Effector CD4-positive, alpha-beta T cell (primary cell): ENCODE measurements around the gene LTB4R.
"Not testable (repeated sequence)": the region's sequence is repeated elsewhere in the genome, so short reads cannot be mapped to it uniquely, and the experiment has no call there.

Experiments used
- DNase-seq: peaks from one replicate; pipeline ENCODE4 v3.0.0-alpha.2; 2020

The LTB4R gene

DNA sequence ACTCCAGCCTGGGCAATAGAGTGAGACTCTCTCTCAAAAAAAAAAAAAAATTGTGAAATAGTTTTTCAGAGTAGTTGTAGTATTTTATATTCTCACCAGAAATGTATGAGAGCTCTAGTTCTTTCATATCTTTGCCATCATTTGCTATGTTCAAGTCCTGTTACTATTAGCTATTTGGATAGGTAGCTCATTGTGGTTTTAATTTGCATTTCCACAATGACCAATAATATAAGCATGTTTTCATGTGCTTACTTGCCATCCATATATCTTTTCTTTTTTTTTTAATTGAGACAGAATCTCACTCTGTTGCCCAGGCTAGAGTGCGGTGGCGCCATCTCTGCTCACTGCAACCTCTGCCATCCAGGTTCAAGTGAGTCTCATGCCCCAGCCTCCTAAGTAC, 36.9 kb downstream of the LTB4R start:
- no peak for DNase-seq

DNA sequence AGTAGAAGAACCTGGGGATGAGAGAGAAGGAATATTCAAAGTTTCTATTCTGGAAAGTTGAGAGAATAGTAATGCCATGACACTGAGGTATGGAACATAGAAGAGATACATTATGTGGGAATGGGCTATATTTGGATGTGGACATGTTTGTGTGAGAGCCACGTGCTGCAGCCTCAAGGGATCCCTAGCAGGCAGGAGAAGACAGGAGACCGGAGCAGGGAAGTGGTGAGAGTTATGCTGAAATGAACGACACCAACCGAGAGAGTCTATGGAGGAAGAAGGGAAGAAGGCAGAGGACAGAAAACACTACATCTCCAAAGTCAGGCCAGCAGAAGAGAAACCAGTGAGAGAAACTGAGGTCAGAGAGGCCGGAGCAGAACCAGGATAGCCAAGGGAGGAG, 38.4 kb downstream of the LTB4R start:
- DNase-seq: no peak

DNA sequence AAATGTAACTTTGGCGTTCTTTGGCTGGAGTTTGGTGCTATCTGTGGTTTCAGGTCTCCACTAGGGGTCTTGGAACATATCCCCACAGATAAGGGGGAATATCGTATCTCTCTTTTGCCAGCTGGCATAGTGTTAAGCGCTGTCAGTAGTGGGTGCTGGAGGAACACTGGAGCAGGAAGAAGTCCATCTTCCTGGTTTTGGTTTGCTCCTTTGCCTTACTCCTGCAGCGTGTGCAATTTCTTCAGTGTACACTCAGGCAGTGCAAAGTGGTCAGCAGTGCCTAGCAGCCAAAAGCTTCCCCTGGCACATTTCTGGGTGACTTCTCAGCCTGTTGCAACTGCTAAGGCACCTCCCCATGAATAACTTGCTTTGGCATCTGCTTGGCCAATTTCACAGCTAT, 40.2 kb downstream of the LTB4R start:
- no peak for DNase-seq

DNA sequence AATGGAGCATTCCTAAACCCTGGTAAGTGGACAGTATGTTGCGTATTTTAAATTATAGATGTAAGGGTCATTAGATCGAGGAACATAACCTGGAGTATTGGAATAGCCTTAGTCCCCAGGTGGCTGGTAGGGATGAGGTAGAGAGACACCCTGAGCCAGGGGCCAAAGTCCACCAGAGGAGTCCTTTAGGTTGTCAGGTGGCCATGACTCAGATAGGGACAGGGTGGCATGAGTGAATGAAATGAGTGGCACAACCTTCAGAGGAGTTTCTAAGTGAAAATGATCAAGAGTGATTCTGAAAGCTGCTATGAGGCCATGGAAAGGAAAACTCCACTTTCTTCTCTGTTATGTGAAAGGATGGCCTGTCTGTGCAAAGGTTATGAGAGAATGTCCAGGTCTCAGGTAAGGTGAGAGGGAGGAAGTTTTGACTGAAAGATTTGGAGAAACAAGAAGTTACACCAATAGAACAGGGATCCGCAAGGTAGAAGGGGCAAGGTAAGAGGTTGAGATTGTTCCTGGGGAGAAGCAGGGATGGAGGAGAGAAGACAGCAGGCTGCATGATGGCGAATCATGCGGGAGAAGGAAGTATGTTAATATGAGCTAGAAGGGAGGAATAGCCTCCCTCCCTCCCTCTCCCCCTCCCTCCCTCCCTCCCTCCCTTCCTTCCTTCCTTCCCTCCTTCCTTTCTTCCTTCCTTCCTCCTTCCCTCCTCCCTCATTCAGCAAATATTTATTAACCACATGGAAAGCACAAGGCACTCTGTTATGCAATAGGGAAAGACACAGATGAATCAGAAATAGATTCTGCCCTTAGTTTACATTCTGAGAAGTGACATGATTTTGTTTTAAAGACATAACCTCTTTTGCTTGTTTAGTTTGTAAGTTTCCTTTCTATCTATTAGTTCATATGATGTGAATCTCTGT, 42.5 kb downstream of the LTB4R start:
- no peak for DNase-seq

DNA sequence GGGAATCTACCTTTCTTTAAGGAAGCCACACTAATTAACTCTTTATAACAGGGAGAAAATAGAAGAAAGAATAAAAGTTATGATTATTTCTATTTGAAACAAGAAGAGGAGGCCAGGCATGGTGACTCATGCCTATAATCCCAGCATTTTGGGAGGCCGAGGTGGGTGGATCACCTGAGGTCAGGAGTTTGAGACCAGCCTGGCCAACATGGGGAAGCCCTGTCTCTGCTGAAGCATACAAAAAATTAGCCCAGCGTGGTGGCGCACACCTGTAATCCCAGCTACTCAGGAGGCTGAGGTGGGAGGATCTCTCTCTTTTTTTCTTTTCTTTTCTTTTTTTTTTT, 43.2 kb downstream of the LTB4R start:
- DNase-seq: not testable (repeated sequence)

DNA sequence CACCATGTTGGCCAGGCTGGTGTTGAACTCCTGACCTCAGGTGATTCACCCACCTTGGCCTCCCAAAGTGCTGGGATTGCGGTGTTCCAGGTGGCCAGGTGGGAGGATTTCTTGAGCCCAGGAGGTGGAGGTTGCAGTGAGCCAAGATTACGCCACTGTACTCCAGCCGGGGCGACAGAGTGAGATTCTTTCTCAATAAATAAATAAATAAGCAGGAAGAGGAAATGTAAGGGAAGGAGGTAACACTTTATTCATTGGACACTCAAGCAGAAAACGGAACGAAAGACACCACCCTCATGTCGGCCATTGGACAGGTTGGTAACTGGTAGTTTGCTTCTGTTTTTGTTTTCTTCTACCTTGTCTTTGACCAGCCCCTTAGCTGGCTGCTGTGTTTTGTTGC, 43.7 kb downstream of the LTB4R start:
- DNase-seq: no peak

DNA sequence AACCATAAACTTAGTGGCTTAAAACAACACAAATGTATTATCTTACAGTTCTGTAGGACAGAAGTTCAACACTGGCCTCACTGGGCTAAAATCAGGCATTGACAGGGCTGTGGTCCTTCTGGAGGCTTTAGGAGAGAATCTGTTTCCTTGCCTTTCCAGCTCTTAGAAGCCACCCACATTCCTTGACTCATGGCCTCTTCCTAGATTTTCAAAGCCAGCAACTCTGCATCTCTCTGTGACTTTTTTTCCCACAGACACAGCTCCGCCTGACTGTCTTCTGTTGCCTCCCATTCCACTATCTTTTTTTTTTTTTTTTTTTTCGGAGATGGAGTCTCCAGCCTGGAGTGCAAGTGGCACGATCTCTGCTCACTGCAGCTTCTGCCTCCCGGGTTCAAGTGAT, 44.9 kb downstream of the LTB4R start:
- DNase-seq: no peak

DNA sequence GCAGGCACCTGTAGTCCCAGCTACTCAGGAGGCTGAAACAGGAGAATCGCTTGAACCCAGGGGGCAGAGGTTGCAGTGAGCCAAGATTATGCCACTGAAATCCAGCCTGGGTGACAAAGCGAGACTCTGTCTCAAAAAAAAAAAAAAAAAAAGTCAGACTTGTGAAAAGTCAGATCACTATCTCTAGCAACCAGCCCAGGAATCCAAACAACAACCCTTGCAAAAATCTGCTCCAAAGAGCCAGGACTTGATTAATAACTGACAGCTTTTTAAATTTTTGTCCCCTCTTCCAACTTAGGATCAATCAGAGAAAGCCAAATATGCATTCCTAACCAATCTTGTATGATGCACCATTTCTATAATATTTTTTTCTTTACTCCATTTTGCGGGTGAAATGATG, 49.0 kb downstream of the LTB4R start:
- DNase-seq: no peak

DNA sequence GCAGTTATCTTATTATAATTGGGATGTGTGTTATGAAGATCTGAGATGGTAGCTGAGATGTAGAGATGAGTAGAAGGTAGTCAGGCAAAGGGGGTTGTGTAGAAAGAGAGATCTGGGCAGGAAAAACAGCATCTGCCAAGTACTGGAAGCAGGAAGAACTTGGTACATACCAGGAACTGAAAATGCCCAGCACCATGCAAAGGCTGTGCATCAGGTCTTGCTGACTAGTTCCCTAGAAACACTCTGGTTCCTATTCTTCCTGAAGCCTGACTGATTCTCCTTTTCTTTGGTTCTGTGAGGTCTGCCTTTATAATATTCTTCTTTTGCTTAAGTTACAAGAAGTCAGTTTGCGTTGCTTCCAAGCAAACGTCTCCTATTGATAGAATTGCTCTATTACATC, 50.0 kb downstream of the LTB4R start:
- no peak for DNase-seq

DNA sequence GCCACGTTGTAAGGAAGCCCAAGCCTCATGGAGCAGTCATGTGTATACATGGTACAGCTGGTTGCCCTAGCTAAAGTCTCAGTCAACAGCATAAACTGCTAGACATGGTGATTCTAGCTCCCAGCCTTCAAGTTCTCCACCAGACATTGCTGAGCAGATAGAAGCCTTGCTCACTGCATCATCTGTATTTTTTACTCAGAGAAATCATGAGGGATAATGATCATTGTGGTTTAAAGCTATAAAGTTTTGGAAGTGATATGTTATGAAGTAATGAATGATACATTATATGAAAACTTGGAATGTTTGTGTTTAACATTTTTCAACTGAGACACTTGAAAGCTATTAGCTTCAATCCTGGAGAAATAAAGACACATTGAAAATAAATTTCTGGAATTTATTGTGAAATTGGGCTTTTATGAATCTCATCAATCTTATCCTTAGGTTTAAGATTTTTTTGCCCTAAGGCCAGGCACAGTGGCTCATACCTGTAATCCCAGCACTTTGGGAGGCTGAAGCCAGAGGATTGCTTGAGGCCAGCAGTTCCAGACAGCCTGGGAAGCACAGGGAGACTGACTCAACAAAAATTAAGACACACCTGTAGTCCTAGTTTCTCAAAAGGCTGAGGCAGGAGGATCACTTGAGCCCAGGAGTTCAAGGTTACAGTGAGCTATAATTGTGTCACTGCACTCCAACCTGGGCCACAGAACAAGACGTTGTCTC, 51.1 kb downstream of the LTB4R start:
- DNase-seq: no peak

DNA sequence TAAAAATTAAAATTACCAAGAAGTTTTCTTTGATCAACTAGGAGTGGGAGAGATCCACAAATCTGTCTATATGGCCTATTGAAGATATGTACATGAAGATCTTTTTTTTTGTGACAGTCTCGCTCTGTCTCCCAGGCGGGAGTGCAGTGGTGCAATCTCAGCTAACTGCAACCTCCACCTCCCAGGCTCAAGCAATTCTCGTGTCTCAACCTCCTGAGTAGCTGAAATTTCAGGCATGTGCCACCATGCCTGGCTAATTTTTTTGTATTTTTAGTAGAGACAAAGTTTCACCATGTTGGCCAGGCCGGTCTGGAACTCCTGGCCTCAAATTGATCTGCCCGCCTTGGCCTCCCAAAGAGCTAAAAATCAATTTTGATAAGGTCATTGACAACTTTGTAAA, 52.1 kb downstream of the LTB4R start:
- DNase-seq: no peak

DNA sequence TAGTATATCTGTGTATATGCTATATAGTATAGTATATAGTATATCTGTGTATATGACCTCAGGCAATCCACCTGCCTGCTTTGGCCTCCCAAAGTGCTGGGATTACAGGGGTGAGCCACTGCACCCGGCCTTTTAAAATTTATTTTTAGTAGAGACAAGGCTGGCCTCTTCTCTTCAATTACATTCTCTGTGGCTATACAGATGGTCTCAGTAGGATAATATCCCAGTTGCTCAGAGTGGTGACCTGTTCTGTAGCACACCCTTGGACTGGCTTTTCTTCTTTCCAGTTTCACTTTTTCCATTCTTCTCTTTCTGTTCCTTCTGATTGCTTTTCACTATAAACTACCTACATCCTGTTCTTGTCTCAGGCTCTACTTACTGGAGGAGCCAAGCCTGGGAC, 53.5 kb downstream of the LTB4R start:
- DNase-seq: no peak

DNA sequence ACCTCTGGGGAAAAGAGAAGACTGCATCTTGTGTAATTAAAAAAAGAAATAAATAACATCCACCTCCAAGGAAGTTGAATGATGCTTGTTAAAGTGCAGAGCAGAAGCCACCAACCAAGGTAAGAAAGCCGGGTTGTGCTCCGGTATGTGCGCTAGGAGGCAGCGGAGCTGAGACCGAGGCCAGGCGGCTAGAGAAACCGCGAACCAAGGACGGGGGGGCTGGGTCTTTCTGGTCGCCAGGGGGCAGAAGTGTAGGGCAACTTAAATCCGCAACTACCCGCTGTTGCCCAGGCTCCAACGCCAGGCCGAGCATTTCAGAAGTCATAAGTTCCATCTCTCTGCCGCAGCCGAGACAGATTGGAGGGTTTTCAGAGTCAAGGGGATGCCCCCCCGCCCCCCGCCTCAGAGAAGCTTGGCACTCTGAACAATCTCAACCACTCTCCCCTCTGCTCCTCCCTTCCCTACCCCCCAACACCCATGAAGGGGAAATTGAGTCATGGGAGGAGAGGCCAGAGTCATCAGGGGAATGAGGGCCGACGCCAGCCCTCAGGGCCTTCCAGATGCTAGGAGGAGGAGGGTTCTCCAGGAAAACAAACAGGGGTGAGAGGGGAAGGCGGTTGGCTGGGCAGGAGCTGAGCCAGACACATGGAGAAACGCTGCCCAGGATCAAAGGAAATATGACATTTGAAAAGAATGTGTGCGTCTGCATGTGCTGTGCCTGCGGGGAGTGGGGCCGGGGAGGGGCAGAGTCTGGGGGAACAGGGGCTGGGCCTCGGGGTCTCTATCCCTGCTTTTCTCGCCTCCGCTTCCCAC, 54.5 kb downstream of the LTB4R start:
- peak; percentile 25 for DNase-seq

DNA sequence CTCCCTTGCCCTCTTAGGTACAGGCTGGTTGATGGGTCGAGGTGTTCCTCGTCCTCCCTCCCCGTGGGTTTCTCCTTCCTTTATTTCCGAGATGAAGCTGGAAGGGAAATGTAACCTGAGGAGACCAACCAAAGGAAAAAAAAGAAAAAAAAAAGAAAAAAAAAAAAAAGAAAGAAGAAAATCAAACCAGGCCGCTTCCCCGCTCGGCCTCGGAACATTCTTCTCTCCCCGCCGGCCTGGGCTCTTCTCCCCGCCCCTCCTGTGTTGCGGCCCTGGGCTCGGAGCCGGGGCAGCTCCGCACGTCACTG, 55.1 kb downstream of the LTB4R start:
- DNase-seq: no peak

DNA sequence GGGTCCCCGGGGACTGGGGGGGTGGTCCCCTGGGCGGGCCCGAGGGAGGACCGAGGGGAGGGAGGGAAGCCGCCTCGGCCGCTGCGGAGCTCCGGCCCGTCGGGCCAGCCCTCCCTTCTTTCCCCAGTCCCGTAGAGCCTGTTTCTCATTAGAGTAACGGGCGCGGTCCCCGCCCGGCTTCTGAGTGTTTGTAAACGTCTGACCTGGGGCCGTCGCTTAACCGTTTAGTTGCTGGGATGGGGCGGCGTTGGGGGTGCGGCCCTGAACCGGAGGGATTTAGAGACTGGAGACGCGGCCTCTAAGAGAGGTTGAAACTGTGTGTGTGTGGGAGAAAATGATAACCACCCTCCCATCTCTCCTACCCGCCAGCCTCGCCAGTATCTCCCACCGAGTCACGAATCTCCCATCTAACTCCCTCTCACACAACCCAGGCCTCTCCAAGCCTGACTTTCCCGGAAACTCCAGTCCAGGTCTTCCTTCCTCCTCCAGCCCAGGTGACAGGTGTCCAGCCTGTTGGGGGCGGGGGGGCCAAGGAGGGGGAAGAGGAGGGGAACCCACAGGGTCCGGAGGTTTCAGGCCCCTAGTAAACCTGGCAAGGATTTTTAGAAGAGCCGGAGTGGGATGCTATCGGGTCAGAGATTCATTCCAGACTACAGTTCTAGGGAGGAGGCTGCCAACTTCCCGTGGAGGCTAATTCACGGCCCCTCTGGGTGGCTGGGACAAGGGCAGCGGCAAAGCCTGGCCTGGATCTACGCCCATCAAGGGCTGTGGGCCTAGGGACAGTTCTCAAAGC, 55.6 kb downstream of the LTB4R start:
- no peak for DNase-seq
